ENCODE data around the gene TSPO2. TPM values are rescaled to one million over a fixed set of nuclear protein-coding genes. Genes with fewer than 3 reads are reported as not detected.

Gene TSPO2
- polyA plus RNA-seq, 3 donors: not detected

DNA sequence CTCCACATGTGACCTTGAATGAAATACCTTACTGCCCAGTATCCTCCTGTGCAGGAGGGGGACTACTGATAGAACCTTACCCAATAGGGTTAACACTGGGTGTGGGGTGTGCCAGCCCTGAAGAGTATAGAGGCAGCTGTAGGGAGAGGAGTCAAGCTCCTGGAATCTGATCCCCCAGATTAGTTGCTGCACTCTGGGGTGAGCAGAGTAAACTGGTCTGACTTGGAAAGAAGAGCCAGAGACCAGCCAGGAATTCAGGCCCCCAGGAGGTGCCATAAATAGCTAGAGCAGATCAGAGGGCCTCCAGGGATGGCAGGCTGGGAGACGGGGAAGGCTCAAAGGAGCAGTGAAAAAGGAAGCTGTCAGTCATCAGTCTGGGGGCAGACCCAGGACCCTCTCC lies 7.3 kb downstream of the TSPO2 start:
- TF ChIP-seq, protein P1, sequence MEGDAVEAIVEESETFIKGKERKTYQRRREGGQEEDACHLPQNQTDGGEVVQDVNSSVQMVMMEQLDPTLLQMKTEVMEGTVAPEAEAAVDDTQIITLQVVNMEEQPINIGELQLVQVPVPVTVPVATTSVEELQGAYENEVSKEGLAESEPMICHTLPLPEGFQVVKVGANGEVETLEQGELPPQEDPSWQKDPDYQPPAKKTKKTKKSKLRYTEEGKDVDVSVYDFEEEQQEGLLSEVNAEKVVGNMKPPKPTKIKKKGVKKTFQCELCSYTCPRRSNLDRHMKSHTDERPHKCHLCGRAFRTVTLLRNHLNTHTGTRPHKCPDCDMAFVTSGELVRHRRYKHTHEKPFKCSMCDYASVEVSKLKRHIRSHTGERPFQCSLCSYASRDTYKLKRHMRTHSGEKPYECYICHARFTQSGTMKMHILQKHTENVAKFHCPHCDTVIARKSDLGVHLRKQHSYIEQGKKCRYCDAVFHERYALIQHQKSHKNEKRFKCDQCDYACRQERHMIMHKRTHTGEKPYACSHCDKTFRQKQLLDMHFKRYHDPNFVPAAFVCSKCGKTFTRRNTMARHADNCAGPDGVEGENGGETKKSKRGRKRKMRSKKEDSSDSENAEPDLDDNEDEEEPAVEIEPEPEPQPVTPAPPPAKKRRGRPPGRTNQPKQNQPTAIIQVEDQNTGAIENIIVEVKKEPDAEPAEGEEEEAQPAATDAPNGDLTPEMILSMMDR (IDR thresholded peaks at IDR 0.05): no peak
- peak overlapping the region in 1 of 7 donors; percentile 32 for H3K27ac Mint-ChIP-seq
- H3K4me1 ChIP-seq (ENCODE audit: control insufficient read depth in 1 of 2, insufficient read depth in 2 of 2, low read length in 2 of 2): peaks cover 19% of the 10 kb centered on the region in 2 donors
- no peaks in the 10 kb centered on the region for H3K36me3 ChIP-seq (replicated peaks in 1 of 2; ENCODE audit: control insufficient read depth in 1 of 2, insufficient read depth in 2 of 2, low read length in 2 of 2)
- no peak overlapping the region for H3K9ac ChIP-seq (ENCODE audit: insufficient read depth, low read length, poor library complexity, severe bottlenecking)
- DNase-seq: no peak
- peaks cover 0 to 2% (median 0%) of the 10 kb centered on the region in 7 donors for H3K9me3 Mint-ChIP-seq
- intact Hi-C loops (cut with micrococcal nuclease): no loop called here
- H3K79me2 ChIP-seq (ENCODE audit: insufficient read depth, low read length): no peaks in the 10 kb centered on the region
- H3K27me3 Mint-ChIP-seq (ENCODE audit: low read depth in 3 of 3): peaks cover 0 to 4% (median 4%) of the 10 kb centered on the region in 3 donors
- H3K27me3 ChIP-seq (ENCODE audit: control insufficient read depth in 2 of 2, insufficient read depth in 2 of 2, low read length in 2 of 2): no peaks in the 10 kb centered on the region
- no peak overlapping the region for H3K27ac ChIP-seq (ENCODE audit: low read depth in 1 of 2, low read length in 2 of 2)
- H3K4me1 Mint-ChIP-seq: peaks cover 16% of the 10 kb centered on the region
- H2AFZ ChIP-seq (ENCODE audit: insufficient read depth, low read depth, low read length, poor library complexity, severe bottlenecking): no peak overlapping the region
- no peak overlapping the region for H3K4me2 ChIP-seq (replicated peaks; ENCODE audit: extremely low read depth, low read length, poor library complexity, severe bottlenecking)
- no peak overlapping the region for H3K4me3 ChIP-seq (replicated peaks in 1 of 3; ENCODE audit: low read depth in 2 of 3, low read length in 3 of 3)
- H4K20me1 ChIP-seq (ENCODE audit: insufficient read depth, low read length): no peaks in the 10 kb centered on the region
- H3K4me3 Mint-ChIP-seq: no peak overlapping the region
- no peaks in the 10 kb centered on the region for H3K9me3 ChIP-seq (replicated peaks in 1 of 2; ENCODE audit: control insufficient read depth in 1 of 2, insufficient read depth in 1 of 2, low read length in 2 of 2)
- 71% methylated on average over 1 of the region's 1 CpG for WGBS (ENCODE audit: insufficient coverage)
- peaks cover 2 to 4% of the 10 kb centered on the region in 2 donors for H3K36me3 Mint-ChIP-seq

DNA sequence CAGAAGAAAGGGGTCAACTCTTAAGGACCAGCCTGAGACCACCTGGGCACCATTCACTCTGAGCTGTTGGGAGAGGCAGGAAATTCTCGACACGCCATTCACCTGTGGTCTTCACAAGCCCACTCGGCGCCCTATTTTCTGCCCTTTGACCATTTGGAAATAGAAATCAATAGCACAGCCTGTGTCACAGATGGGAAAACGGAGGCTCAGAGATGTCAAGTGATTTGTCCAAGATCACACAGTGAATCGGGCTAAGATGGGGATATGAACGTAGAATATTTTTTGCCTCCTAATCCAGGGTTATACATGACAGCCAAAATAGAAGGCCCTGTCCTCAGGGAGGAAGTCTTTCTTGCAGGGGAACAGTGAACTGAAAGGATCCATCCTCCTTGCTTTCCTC lies 7.7 kb downstream of the TSPO2 start:
- Histone ChIP-seq H3K36me3 (replicated peaks in 1 of 2; ENCODE audit: control insufficient read depth in 1 of 2, insufficient read depth in 2 of 2, low read length in 2 of 2) (no peaks in the 10 kb centered on the region), H3K4me1 (ENCODE audit: control insufficient read depth in 1 of 2, insufficient read depth in 2 of 2, low read length in 2 of 2) (peaks cover 19% of the 10 kb centered on the region in 2 donors), H3K9me3 (replicated peaks in 1 of 2; ENCODE audit: control insufficient read depth in 1 of 2, insufficient read depth in 1 of 2, low read length in 2 of 2) (no peaks in the 10 kb centered on the region), H3K79me2 (ENCODE audit: insufficient read depth, low read length) (no peaks in the 10 kb centered on the region), H3K27ac (ENCODE audit: low read depth in 1 of 2, low read length in 2 of 2) (no peak overlapping the region), H3K9ac (ENCODE audit: insufficient read depth, low read length, poor library complexity, severe bottlenecking) (no peak overlapping the region), H2AFZ (ENCODE audit: insufficient read depth, low read depth, low read length, poor library complexity, severe bottlenecking) (no peak overlapping the region), H3K4me2 (replicated peaks; ENCODE audit: extremely low read depth, low read length, poor library complexity, severe bottlenecking) (no peak overlapping the region), H4K20me1 (ENCODE audit: insufficient read depth, low read length) (no peaks in the 10 kb centered on the region), H3K27me3 (ENCODE audit: control insufficient read depth in 2 of 2, insufficient read depth in 2 of 2, low read length in 2 of 2) (no peaks in the 10 kb centered on the region), H3K4me3 (replicated peaks in 1 of 3; ENCODE audit: low read depth in 2 of 3, low read length in 3 of 3) (no peak overlapping the region)
- Mint-ChIP-seq H3K27me3 (ENCODE audit: low read depth in 3 of 3) (peaks cover 0 to 4% (median 2%) of the 10 kb centered on the region in 3 donors), H3K27ac (no peak overlapping the region), H3K9me3 (peaks cover 0 to 2% (median 0%) of the 10 kb centered on the region in 7 donors), H3K4me3 (no peak overlapping the region), H3K4me1 (peaks cover 16% of the 10 kb centered on the region), H3K36me3 (peaks cover 2 to 4% of the 10 kb centered on the region in 2 donors)
- WGBS (ENCODE audit: insufficient coverage): 85% methylated on average over 4 of the region's 7 CpGs
- no peak for DNase-seq
- TF ChIP-seq, protein P1 (IDR thresholded peaks at IDR 0.05): no peak
- intact Hi-C loops (cut with micrococcal nuclease): no loop called here
